Activated CD4-positive, alpha-beta T cell treated with anti-CD3 and anti-CD28 coated beads, Interleukin-2, amount 10 ng/mL, durations not matched to agents 24 days and 14 days (primary cell): ENCODE results near the gene LTBP2. TPM values are rescaled to one million over a fixed set of nuclear protein-coding genes. Genes with fewer than 3 reads are reported as not detected.

ENCODE experiments used
- DNase-seq: peaks from one replicate; pipeline ENCODE4 v3.0.0; 2022
- H3K27ac Mint-ChIP-seq: one replicate; pipeline ENCODE4 v1.8.0; 2022; ENCODE audit warnings: mild to moderate bottlenecking, mixed read lengths
- H3K27me3 Mint-ChIP-seq: one replicate; pipeline ENCODE4 v1.8.0; 2022; ENCODE audit warnings: mixed read lengths
- H3K36me3 Mint-ChIP-seq: one replicate; pipeline ENCODE4 v1.8.0; 2022; ENCODE audit warnings: low read depth, mild to moderate bottlenecking, mixed read lengths
- H3K4me1 Mint-ChIP-seq: one replicate; pipeline ENCODE4 v1.8.0; 2021; ENCODE audit warnings: mixed read lengths
- H3K4me3 Mint-ChIP-seq: one replicate; pipeline ENCODE4 v1.8.0; 2022; ENCODE audit warnings: mild to moderate bottlenecking, moderate library complexity, mixed read lengths
- H3K9me3 Mint-ChIP-seq: one replicate; pipeline ENCODE4 v1.8.0; 2021; ENCODE audit warnings: mixed read lengths
- intact Hi-C: fragments of 100-400 bp; cut with micrococcal nuclease; formaldehyde crosslinking; loops from one replicate; pipeline ENCODE4 v1.15.1; 2023
- total RNA-seq: library from RNA; stranded (reverse); gene quantifications from 2 replicates; pipeline ENCODE4 v1.2.3, GENCODE V29; 2022

Gene LTBP2
- total RNA-seq, 1 donor from 2014 or later, result 0.05 TPM

- H3K9me3 Mint-ChIP-seq, result no peaks in the 10 kb centered on the region
- H3K27me3 Mint-ChIP-seq, result peaks cover 5% of the 10 kb centered on the region
- intact Hi-C loops, result no loop called here
- no peak overlapping the region for H3K4me3 Mint-ChIP-seq
- no peaks in the 10 kb centered on the region for H3K36me3 Mint-ChIP-seq
- H3K4me1 Mint-ChIP-seq, result peaks cover 3% of the 10 kb centered on the region
- H3K27ac Mint-ChIP-seq, result no peak overlapping the region
- DNase-seq, result no peak
These were observed 35.8 kb upstream of the LTBP2 start for GRCh38 chr14:74647678-74648461.

DNA sequence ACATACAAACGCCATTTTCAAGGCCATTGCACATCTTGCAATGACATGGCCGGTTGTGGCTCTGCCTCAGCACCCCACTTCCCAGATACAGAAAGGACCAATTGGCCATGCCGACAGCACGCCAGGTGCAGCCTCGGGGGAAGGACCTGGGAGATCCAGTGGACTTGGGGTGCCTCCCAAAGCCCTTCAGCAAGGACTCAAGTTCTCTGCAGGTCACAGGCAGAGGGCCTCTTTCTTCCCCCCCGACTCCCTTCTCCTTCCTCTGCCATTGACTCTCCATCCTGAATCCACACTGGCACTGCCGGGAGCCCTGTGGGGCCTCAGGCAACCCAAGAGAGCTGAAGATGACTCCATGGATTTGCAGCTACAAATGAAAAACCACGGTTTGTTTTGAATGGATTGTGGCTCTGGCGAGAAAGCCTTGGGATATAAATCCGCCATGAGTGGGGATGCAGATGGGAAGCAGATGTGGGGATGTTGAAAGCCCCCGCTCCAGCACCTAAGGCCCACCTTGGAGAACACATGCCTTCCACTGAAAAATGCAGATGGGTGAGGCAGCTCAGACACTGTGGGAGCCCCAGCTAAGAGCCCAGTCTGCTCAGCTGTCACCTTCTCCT is 35.1 kb upstream of the LTBP2 start:
- intact Hi-C loops, result no loop called here
- H3K9me3 Mint-ChIP-seq, result no peaks in the 10 kb centered on the region
- H3K27ac Mint-ChIP-seq, result no peak overlapping the region
- H3K36me3 Mint-ChIP-seq, result no peaks in the 10 kb centered on the region
- H3K4me3 Mint-ChIP-seq, result no peak overlapping the region
- peaks cover 3% of the 10 kb centered on the region for H3K4me1 Mint-ChIP-seq
- DNase-seq, result no peak
- peaks cover 5% of the 10 kb centered on the region for H3K27me3 Mint-ChIP-seq

DNA sequence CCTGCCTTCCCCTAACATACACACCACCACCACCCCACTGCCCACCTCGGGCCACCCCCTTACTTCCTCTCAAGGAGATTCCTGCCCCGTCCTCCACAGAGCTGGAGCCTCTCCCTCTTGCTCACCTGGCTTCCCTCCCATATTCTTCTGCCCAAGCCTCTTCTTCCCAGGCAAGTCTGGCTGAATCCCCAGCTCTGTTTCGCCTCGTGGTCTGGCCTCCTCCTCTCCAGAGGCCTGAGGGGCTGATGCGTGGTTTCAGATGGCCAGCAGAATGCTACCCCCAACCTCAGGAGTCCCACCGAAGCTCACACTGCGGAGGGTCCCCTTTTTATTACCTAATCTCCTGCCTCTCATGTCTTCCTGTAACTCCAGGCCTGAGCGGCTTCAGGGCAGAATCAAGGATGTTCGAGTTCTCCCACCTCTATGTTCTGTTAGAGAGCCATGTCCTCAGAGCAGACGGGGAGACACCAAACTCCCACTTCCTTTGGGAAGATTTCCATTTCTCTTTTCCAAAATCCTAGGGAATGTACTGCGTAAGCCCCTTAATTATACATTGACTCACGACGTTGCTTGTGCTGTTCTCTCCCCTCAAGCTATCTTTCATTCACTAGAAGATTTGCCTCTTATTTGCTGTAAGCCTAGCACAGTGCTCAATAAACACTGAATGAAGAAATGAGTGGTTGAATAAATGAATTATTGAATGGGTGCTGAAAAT is 33.9 kb upstream of the LTBP2 start:
- DNase-seq, result no peak
- Mint-ChIP-seq H3K4me3 (no peak overlapping the region), H3K27me3 (peaks cover 5% of the 10 kb centered on the region), H3K9me3 (no peaks in the 10 kb centered on the region), H3K36me3 (no peaks in the 10 kb centered on the region), H3K4me1 (no peaks in the 10 kb centered on the region), H3K27ac (no peak overlapping the region)
- intact Hi-C loops, result no loop called here

- Mint-ChIP-seq H3K27ac (no peak overlapping the region), H3K4me1 (no peaks in the 10 kb centered on the region), H3K27me3 (peaks cover 5% of the 10 kb centered on the region), H3K36me3 (no peaks in the 10 kb centered on the region), H3K4me3 (no peak overlapping the region), H3K9me3 (no peaks in the 10 kb centered on the region)
- no peak for DNase-seq
- intact Hi-C loops, result no loop called here
These were observed 33.2 kb upstream of the LTBP2 start for GRCh38 chr14:74645244-74645643.

DNA sequence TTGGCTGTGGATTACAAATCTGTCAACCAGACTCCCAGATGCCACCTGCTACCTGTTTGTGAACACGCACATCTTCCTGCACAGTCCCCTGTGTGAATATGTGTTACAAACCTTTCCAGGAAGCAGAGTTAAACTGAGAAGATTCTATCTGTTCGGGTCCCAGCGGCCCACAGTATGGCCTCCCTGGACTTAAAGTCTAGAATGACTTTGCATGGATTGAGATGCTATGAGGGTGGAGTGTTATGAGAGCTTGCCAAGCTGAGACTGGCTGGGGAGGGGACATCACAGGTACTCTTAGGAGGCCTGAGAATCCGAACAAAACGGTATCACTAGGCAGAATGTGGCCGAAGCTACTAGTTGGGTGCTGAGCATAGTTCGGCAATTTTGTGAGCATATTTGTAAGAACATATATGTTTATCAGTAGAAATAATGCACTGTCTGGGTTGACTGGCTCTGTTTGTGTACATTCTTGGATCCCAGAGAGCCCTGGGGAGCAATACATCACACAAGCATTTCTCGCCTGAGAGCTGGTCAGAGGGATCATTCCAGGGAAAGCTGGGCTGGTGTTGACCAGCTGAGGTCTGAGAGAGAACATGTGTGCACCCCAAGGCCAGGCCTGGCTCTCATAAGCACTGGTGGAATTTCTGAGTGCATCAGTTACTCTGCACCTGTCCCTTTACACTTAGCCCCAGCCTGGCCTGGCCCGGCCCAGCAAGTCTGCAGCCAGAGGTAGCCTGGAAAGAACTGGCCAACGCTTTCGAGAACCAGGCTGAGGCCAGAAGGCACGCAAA is 29.8 kb upstream of the LTBP2 start:
- H3K9me3 Mint-ChIP-seq, result no peaks in the 10 kb centered on the region
- H3K36me3 Mint-ChIP-seq, result no peaks in the 10 kb centered on the region
- no peaks in the 10 kb centered on the region for H3K4me1 Mint-ChIP-seq
- intact Hi-C loops, result no loop called here
- DNase-seq, result no peak
- peaks cover 10% of the 10 kb centered on the region for H3K27me3 Mint-ChIP-seq
- H3K27ac Mint-ChIP-seq, result no peak overlapping the region
- H3K4me3 Mint-ChIP-seq, result no peak overlapping the region

- H3K4me3 Mint-ChIP-seq, result no peak overlapping the region
- intact Hi-C loops, result no loop called here
- no peak for DNase-seq
- no peaks in the 10 kb centered on the region for H3K9me3 Mint-ChIP-seq
- H3K27ac Mint-ChIP-seq, result no peak overlapping the region
- no peaks in the 10 kb centered on the region for H3K4me1 Mint-ChIP-seq
- H3K27me3 Mint-ChIP-seq, result peaks cover 9% of the 10 kb centered on the region
- H3K36me3 Mint-ChIP-seq, result no peaks in the 10 kb centered on the region
These were observed 26.9 kb upstream of the LTBP2 start for GRCh38 chr14:74638966-74639365.

- Mint-ChIP-seq H3K36me3 (no peaks in the 10 kb centered on the region), H3K27me3 (peaks cover 13% of the 10 kb centered on the region), H3K4me3 (no peak overlapping the region), H3K27ac (no peak overlapping the region), H3K9me3 (no peaks in the 10 kb centered on the region), H3K4me1 (no peaks in the 10 kb centered on the region)
- DNase-seq, result no peak
- intact Hi-C loops, result no loop called here
These were observed 26.0 kb upstream of the LTBP2 start for GRCh38 chr14:74638066-74638465.

GRCh38 chr14:74637178-74637550 is 25.1 kb upstream of the LTBP2 start:
- Mint-ChIP-seq H3K4me1 (no peaks in the 10 kb centered on the region), H3K36me3 (no peaks in the 10 kb centered on the region), H3K4me3 (no peak overlapping the region), H3K27ac (no peak overlapping the region), H3K27me3 (peaks cover 13% of the 10 kb centered on the region), H3K9me3 (no peaks in the 10 kb centered on the region)
- intact Hi-C loops, result no loop called here
- DNase-seq, result no peak

GRCh38 chr14:74636424-74637177 is 24.6 kb upstream of the LTBP2 start:
- Mint-ChIP-seq H3K9me3 (no peaks in the 10 kb centered on the region), H3K4me1 (no peaks in the 10 kb centered on the region)
- intact Hi-C loops, result no loop called here

DNA sequence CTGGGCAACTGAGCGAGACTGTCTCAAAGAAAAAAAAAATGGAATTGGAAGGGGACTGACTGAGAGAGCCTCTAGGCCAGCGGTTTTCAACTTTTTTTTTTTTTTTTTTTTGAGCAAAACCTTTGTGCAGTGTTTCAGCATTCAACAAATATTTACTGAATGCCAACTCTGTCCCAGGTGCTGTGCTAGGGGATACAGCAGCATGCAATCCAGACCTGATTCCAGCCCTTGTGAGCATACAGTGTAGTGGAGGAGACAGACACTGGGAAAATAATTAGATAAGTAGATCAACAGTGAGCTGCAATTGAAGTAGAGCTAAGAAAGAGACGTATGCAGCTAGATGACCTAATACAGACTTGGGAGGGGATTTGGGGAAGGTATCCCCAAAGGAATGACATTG is 23.8 kb upstream of the LTBP2 start:
- no peaks in the 10 kb centered on the region for H3K9me3 Mint-ChIP-seq
- H3K36me3 Mint-ChIP-seq, result no peaks in the 10 kb centered on the region
- peaks cover 13% of the 10 kb centered on the region for H3K27me3 Mint-ChIP-seq
- no peak overlapping the region for H3K27ac Mint-ChIP-seq
- no peak overlapping the region for H3K4me3 Mint-ChIP-seq
- intact Hi-C loops, result no loop called here
- no peaks in the 10 kb centered on the region for H3K4me1 Mint-ChIP-seq
- no peak for DNase-seq

More at GRCh38 chr14:74636424-74637177, 24.6 kb upstream of the LTBP2 start:
- no peak for DNase-seq
- peaks cover 13% of the 10 kb centered on the region for H3K27me3 Mint-ChIP-seq
- H3K4me3 Mint-ChIP-seq, result no peak overlapping the region
- no peaks in the 10 kb centered on the region for H3K36me3 Mint-ChIP-seq
- H3K27ac Mint-ChIP-seq, result no peak overlapping the region

DNA sequence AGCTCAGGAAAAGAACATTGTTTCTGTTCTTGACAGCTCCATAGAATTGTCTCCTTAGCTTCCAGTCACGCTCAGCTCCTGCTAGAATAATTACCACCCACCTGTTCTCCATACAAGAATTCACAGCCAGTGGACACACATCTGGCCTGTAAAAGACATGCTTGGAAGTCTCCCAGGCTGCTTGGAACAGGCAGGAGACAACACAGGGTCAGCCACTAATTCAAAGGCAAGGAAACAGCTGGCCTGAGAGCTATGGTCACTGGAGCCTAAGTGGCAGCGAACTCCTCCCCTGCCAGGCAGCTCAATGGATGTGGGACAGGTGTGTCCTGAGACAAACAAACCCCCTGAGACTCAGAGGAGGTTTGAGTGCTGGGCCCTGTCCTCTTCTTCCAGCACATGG is 22.9 kb upstream of the LTBP2 start:
- H3K27me3 Mint-ChIP-seq, result peaks cover 13% of the 10 kb centered on the region
- H3K4me3 Mint-ChIP-seq, result no peak overlapping the region
- no peak overlapping the region for H3K27ac Mint-ChIP-seq

GRCh38 chr14:74634481-74634880 is 22.4 kb upstream of the LTBP2 start:
- no peaks in the 10 kb centered on the region for H3K36me3 Mint-ChIP-seq
- H3K27ac Mint-ChIP-seq, result no peak overlapping the region
- intact Hi-C loops, result no loop called here

More for the DNA sequence above, 22.9 kb upstream of the LTBP2 start:
- H3K9me3 Mint-ChIP-seq, result no peaks in the 10 kb centered on the region
- intact Hi-C loops, result no loop called here
- no peaks in the 10 kb centered on the region for H3K4me1 Mint-ChIP-seq
- no peaks in the 10 kb centered on the region for H3K36me3 Mint-ChIP-seq
- DNase-seq, result no peak

More at GRCh38 chr14:74634481-74634880, 22.4 kb upstream of the LTBP2 start:
- Mint-ChIP-seq H3K27me3 (peaks cover 13% of the 10 kb centered on the region), H3K4me1 (no peaks in the 10 kb centered on the region), H3K4me3 (no peak overlapping the region), H3K9me3 (no peaks in the 10 kb centered on the region)
- no peak for DNase-seq
